GM19438 (cell line): ENCODE measurements around the gene RGS3.

Experiments used
- ATAC-seq: cut with Tn5 transposase; IDR thresholded peaks from one replicate; pipeline ENCODE4 v1.9.1; 2021; ENCODE audit warnings: low read depth; ENCODE audit not compliant: unreplicated experiment

Gene RGS3

DNA sequence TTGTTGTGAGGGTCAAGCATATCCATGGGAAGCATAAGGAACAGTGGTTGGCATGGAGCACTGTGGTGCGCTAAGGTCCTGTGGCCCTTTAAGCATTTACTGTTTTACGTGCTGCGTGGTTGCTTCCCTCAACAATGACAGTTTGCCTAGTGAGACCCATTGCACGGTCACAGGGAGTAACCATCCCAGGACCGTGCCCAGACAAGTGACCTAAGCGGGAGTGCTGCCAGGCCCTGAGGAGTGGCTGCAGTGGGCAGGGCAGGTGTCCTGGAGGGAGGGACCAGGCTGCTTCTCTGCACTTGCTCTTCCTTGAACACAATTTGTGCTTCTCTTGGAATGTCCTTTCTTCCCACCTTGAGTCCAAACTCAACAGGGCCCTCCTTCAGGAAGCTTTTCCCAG, 64.6 kb downstream of the RGS3 start:
- no peak for ATAC-seq

DNA sequence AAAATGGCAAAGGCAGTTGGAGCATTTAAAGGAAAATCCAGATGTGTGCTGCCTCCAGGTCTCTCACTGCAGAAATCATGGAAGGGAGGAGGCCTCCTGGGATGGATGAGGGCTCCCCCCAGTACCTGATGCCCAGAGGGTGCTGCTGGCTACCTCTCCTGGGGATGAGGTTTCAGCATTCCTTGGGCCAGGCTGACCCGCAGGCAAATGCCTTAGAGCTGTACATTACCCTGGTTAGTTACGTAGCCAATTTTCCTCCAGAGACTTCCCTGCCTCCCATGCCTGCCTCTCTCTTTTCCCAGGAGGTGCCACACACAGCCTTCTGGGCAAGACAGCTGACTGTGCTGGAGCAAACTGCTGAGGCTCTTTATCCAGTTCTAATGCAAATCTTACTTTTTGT, 65.3 kb downstream of the RGS3 start:
- no peak for ATAC-seq

DNA sequence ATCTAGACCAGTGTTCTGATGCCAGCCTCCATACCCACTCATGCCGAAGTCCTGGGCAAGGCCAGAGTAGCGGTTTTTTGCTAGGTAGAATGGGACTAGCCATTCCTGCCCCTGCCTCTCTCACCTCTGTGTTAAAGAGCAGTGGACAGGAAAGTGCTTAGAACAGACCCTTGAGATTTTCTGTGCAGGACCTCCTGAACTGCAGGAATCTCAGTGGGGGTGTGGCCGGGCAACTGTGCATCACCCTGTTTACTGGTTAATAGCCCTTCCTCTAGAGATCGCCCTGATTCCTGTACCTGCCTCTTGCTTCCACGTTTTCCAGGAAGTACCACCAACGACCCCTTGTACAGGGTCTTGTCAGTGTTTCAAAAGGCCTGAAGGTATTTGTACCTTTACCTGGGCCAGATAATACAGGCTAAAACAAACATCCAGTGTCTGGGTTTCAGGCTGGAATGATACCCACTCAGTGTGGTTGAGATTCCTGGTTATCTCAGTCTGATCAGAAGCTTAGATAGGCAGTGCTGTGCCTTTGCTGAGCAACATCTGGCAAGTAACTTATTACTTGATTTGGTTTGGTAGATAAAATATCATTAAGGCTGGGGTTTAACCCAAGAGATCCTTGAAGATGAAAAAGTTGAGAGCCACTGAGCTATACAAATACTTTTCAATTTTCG, 65.9 kb downstream of the RGS3 start:
- ATAC-seq: peak; percentile 7

DNA sequence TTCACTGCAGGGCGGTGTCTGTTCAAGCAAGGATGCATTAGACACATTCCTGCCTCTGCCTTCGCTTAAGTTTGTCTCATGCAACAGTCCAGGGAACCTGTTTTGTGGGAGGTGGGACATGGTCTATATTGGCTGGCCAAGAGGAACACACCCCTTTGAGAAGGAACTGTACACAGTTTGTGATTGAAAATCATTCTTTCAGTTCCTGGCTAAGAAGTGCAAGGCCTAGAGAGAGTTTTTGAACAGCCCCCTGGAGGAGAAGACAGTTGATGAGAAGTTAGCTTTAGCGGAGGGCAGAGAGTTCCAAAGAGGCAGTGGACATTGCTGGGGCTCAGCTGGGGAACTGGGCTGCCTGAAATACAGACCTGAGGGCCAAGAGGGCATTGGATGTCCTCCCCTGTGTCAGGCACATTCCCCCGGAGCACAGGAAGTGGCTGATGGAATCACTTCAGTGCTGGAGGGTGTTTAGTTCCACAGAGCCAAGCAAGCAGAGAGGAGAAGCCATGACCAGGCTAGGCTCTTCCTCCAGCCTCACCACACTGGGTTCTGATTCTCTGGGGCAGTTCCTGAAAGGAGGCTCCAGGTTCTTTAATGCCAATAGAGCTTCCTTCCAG, 66.6 kb downstream of the RGS3 start:
- peak; percentile 87 for ATAC-seq

DNA sequence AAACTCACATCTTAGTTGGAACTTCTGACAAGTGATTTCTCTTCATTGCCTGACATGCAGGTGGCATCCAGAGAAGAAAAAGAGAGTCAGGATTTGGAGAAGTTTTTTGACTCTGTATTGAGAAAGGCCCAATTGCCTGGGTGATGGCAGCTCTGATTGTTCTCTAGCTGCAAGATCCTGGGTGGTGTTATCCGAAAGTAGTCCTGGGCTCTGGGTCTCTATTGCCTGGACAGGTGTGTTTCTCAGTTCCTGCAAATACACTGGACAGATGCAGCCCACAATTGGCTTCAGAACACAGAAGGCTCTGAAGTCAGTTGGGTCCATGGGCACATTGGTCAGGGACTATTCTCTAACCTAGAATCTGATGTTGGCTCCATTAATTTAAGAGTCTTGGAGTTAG, 67.4 kb downstream of the RGS3 start:
- ATAC-seq: no peak

DNA sequence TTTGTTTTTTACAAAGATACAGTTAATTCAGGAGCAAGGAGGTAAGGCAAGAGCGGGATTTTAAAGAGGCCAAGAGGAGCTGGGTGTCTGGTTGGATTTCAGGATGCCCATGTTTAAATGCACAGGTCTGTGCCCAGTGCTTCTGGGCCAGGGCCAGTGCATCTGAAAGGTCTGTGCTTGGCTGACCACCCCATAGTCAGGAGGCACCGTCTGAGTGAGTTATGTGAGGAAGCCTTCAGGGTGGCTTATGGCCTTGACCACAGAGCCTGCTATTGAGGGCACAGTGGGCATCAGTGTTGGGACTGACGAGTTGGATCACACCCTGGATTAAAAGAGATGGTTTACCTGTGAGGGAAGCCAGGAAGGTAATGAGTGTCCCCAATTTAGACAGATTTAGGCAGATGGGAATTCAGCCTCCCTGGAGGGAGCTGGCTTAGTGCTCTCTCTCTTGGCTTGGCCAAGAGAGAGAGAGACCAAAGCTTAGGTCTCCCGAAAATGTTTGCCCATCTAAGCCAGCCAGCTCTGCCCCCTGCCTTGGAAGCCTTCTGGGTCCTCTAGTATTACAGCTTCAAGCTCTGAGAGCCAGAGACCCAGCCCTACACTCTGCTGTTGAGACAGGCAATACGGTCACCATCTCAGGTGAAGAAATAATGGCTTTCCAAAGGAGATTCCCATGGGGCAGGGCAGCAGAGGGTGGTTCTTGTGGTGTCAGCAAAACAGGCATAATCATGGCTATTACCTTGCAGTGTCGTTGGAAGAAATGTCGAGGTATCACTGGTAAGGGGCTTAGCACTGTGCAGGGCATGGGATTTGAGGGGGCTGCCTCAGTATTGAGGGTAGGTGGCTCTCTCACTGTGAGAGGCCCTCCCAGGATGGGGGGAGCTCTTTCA, 68.6 kb downstream of the RGS3 start:
- ATAC-seq: no peak

DNA sequence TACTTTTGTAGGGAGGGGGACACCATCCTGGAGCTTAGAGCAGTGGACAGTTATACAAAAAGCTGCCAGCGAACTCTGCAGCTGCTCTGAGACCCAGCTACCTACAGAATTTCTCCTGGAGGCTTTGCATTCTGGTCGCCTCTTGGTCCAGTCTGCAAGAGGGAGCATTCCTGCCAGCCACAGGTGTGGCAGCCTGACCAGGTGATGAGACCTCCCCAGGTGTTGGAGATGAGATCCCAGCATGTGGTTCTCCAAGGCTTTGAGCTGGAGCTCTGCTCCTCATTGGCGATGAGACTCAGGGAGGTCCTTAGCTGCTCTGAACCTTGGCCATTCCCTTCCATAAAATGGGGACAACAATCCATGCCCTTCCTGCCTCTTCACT, 69.3 kb downstream of the RGS3 start:
- ATAC-seq: no peak

DNA sequence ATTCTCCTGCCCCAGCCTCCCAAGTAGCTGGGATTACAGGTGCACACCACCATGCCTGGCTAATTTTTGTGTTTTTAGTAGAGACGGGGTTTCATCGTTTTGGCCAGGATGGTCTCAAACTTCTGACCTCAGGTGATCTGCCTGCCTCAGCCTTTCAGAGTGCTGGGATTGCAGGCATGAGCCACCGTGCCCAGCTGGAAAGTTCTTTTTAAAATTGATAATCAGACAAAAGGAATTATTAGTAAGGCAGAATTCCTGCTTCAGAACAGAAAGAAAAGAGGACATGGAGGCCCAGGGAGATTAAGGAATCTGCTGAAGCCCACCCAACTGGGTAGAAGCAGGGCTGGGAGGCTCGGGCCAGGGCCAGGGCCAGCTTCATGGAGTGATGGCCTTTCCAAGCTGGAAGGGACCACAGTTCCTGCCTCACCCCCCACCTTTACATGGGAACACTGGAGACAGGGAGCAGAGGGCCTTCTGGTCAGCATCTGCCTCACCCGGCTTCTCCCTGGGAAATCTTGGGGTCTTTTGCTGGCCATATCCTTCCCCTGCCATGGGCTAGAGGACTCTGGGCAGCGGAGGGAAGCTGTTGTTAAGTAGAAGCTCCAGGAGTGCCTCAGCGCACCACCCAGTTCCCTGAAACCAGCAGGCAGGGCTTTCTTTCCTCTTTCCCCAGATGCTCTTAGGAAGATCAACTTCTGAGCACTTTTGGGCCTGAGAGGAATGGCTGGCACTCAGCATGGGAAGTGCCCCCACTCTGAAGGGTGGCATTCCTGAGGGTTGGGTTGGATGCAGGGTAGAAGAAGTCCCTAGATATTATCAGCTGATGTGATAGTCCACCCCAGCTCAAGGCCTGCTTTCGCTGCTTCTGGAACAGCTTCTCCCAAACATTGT, 70.1 kb downstream of the RGS3 start:
- ATAC-seq: no peak

DNA sequence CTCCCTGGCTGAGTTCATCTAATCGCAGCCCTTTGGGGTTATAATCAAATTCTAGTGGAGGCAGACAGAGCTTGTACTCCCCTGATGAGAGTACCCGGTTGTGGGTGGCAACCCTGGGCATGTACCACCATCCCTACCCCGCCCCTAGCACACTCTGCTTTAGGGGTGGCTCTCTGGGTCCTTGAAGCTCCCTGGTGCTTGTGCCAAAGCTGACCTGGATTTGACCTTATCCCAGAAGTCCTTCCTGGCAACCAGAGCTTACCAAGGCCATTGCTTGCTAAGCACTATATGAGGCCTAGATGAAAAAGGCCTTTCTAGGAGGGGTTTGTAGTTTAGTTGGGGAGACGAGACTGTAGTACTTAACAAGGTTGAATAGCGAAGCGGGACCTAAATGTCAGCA, 72.2 kb downstream of the RGS3 start:
- no peak for ATAC-seq

DNA sequence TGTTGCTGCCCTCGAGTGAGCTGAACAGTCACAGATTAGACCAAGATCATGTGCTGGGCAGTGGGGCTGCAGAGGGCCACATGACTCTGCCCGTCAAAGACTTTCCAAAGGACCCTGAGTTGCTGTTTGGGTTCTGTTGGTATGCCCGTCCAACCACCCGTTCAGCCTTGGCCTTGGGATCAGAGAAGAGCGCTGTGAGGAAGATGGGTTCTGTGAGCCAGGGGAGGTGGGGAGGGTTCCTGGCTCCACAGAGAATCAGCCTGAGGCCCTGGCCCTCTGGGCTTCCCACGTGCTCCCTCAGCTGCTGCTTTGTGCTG, 72.6 kb downstream of the RGS3 start:
- no peak for ATAC-seq

DNA sequence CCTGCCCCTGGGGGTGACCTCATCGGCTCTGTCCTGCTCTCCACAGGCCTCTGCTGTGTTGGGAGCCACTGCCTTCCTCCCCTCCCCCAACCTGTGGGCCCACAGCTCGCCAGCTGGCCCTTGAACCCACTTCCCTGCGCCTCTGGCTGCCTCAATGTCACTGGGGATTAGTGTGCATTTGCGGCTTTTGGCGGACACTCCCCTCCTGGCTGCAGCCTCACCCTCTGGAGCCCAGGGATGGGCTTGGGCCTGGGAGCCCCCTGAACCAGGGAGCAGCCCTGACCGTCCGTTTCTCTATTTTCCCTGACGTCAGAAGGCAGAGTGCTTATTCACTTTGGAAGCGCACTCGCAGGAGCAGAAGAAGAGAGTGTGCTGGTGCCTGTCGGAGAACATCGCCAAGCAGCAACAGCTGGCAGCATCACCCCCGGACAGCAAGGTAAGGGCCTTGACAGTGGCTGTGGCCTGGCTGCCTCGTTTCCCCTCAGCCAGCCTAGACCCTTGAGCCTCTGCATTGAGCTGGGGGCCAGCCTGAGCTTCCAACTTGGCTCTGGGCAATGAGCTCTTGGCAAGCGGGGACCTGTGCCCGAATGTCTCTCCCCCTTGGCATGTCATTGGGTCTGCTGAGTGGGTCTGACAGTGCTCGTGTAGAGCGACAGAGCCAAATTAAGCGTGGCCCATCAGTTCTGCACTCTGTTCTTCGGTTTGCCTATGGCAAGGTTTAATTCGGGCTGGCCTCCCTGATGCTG, 73.1 kb downstream of the RGS3 start:
- no peak for ATAC-seq

DNA sequence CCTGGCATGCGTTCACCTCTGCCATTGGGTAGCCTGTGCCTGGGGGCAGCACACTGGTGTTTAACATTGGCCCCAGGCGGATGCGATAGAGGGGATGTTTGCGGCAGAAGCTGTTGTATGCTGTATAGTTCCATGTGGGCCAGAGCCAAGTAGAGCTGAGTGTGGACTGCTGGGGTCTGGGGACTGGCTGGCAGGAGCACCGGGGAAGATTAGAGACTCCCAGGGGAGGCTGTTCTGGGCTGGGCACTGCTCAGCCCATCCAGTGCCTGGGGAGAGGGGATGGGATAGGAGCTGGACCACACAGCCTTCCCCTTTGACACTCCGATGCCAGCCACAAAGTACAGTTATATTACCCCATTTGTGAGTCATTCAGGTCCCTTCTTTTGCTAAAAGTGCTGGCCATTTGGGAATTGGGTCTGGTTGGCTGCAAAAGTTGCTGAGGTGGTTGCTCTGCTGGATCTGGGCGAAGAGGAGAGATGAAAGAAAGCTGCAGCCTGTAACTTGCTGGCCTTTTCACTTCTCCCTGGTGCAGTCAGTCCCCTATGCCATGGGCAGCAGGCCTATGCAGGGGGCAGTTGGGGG, 73.8 kb downstream of the RGS3 start:
- ATAC-seq: no peak

DNA sequence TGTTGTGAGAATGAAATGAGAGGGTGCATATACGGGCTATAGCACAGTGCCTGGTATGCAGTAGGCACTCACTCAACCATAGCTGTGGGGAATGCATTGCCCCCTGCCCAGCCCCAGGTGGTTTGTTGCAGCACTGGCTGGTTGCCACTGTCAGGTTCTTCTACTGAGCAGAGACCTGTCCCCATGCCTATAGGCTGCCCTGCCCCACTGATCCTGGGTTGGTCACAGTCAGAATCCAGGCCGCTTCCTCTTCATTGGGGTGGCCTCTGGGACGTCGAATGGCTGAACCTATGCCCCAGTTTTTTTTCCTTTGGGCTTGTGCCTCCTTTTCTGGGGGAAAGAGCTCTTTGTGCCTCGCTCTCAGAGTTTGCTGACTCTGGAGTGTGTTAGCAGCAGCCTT, 74.6 kb downstream of the RGS3 start:
- ATAC-seq: no peak

DNA sequence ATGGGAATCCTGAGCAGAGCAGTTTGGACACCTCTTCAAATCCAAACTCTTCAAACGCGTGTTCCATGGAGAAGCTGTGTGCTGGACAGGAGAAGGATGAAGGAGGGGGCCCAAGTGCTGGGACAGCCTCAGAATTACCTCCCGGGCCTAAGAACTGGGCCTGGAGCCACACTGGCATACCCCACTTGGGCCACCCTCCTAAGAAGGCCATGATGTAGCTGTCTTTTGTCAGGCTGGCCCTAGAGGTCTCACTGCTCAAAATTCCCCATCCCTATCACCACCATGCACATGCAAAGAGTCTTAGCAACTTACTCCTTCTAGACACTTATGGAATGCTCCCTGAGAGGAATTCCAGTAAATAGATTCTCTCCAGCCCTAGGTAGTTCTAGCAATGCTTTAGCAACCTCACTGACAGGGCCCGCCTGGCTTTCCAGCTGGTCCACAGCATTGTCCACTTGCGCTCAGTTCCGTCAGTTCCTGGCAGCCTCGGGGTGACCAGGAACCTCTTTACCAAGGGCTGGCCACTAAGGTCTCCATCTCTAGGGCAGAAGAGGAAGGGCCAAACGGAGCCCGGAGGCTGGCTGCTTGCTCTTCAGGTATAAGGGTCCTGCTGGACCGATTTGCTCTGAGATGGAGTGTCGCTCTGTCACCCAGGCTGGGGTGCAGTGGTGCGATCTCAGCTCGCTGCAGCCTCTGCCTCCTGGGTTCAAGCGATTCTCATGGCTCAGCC, 75.3 kb downstream of the RGS3 start:
- no peak for ATAC-seq

DNA sequence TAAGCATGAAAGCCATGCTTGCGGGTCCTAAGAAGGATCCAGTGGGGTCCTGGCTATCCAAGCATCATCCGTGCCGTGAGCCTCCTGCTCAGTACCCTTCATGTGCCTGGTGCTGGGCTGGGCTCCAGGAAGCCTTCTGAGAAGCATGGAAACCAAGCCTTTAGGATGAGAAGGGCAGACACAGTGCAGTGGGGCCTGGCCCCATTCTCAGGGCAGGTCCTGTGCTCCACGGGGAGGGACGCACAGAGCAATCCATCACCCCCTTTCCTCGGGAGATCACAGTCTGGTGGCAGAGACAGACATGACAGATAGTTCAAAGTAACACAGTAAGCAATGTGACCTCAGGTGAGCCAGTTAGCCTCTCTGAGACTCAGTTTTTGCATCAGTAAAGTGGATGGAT, 76.9 kb downstream of the RGS3 start:
- no peak for ATAC-seq

DNA sequence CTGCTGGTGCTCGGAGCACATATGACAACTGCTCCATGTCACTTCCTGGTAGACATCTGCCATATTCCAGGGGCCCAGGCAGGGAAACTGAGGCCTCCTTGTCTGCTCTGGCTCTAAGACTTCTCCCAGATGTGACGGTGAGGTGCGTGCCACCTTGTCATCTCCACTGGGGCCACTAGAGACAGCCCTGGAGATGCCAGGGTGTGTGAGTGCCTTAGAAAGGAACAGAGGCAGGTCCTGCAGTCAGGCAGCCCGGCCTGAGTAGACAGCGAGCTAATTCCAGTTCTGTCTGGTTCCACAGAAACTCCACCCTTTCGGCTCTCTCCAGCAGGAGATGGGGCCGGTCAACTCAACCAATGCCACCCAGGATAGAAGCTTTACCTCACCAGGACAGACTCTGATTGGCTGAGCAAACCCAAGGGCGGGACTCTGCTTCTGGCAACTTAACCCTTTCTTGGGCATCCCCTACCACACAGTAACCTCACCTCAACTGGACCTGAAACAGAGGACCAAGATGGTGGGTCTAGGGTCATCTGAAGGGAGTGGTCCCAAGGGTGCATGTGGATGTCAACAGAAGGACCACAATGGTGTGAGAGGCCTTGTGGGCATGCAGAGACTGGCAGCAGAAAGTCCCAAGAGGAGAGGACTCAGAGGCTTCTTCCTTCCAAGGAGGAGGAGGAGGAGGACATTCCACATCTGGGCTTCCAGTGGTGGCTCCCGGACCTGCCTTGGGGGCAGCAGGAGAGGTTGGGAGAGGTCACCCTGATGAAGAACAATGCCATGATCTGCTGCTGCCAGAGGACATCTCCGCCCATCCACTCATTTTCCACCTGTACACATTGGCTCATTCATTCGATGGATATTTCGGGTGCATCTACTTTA, 77.7 kb downstream of the RGS3 start:
- no peak for ATAC-seq

DNA sequence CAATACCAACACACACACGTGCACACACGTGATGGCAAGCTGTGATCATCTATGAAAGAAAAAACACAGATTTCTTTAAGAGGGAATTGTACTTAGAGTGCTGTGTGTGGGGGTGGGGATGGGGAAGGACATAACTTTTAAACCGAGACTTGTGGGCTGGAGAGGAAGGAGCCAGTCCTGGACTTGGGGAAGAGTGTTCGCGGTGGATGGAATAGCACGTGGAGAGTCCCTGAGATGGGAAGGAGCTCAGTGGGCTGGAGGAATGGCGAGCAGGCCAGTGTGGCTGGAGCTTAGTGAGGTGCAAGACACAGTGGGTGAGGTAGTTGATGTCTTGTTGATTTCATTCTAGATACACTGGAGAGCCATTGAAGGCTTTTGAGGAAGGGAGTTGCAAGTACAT, 78.5 kb downstream of the RGS3 start:
- no peak for ATAC-seq

DNA sequence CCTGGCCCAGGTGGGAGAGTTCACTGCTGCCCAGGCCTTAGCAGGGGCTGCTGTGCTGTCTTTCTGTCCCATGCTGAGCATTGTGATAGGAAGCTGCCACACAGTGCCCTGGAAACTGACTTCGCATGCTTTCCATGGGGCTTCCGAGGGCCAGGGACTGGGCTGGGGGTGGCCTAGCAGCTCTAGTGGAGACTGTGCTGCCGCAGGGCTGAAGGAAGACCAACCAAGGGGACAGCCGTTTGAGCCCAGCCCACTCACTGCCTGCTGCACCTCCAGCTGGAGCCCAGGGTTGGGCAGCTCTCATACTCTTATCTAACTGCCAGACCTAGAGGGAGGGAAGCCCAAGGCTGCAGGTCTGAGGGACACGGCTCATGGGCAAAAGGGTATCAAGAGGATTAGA, 79.2 kb downstream of the RGS3 start:
- ATAC-seq: no peak
